CD4-positive, alpha-beta memory T cell (primary cell): Measurements from ENCODE around the gene ZNF80. TPM values are rescaled to one million over a fixed set of nuclear protein-coding genes. Genes with fewer than 3 reads are reported as not detected.

ENCODE experiments used
- CTCF ChIA-PET: fragments of 350-600 bp; sonication (Branson Sonifier 250); formaldehyde crosslinking; loops from one replicate; lab custom pipeline; 2021; ENCODE audit warnings: inconsistent platforms; ENCODE audit not compliant: partially characterized antibody; lab: Charles Lee
- POLR2A ChIA-PET: fragments of 350-600 bp; sonication (Branson Sonifier 250); formaldehyde crosslinking; loops from one replicate; lab custom pipeline; 2021; ENCODE audit not compliant: partially characterized antibody; lab: Charles Lee
- DNase-seq, 5 donors: peaks; one replicate each; pipeline versions ENCODE4 v3.0.0 to v3.0.0-alpha.2; 2020 to 2022; ENCODE audit warnings: mixed read lengths in 1 of 5
- H3K27ac ChIP-seq: one replicate; pipeline ENCODE4 v1.7.0; 2013; ENCODE audit warnings: low read depth, low read length
- H3K27me3 ChIP-seq: 2 replicates; pipeline ENCODE4 v1.7.0; 2013; ENCODE audit warnings: mild to moderate bottlenecking, low read length, moderate library complexity; ENCODE audit not compliant: insufficient read depth
- H3K36me3 ChIP-seq: 2 replicates; pipeline ENCODE4 v1.7.0; 2013; ENCODE audit warnings: mild to moderate bottlenecking, low read length, moderate library complexity; ENCODE audit not compliant: insufficient read depth
- H3K4me1 ChIP-seq: 2 replicates; pipeline ENCODE4 v1.7.0; 2013; ENCODE audit warnings: mild to moderate bottlenecking, low read length, moderate library complexity; ENCODE audit not compliant: insufficient read depth
- H3K4me3 ChIP-seq, 2 donors: one replicate each; pipeline ENCODE4 v1.7.0; 2013; ENCODE audit warnings: low read length in 2 of 2, mild to moderate bottlenecking in 1 of 2
- H3K9me3 ChIP-seq, 2 donors: one replicate each; pipeline ENCODE4 v1.7.0; 2013; ENCODE audit warnings: low read length in 2 of 2, control low read depth in 1 of 2; ENCODE audit not compliant: control insufficient read depth in 1 of 2
- H3K27ac Mint-ChIP-seq, 7 donors: one replicate each; pipeline ENCODE4 v1.8.0; 2020 to 2021; ENCODE audit warnings: mixed read lengths in 7 of 7, mild to moderate bottlenecking in 6 of 7, inconsistent platforms in 3 of 7, moderate library complexity in 3 of 7
- H3K27me3 Mint-ChIP-seq, 2 donors: one replicate each; pipeline ENCODE4 v1.8.0; 2020 to 2021; ENCODE audit warnings: mixed read lengths in 2 of 2
- H3K36me3 Mint-ChIP-seq, 2 donors: one replicate each; pipeline ENCODE4 v1.8.0; 2020 to 2021; ENCODE audit warnings: mixed read lengths in 2 of 2, inconsistent platforms in 1 of 2, mild to moderate bottlenecking in 1 of 2
- H3K4me1 Mint-ChIP-seq, 4 donors: one replicate each; pipeline ENCODE4 v1.8.0; 2020 to 2021; ENCODE audit warnings: mixed read lengths in 4 of 4, mild to moderate bottlenecking in 1 of 4
- H3K4me3 Mint-ChIP-seq, 8 donors: one replicate each; pipeline ENCODE4 v1.8.0; 2020 to 2021; ENCODE audit warnings: mixed read lengths in 8 of 8, mild to moderate bottlenecking in 7 of 8, moderate library complexity in 6 of 8, inconsistent platforms in 3 of 8
- H3K9me3 Mint-ChIP-seq, 8 donors: one replicate each; pipeline ENCODE4 v1.8.0; 2020 to 2021; ENCODE audit warnings: mixed read lengths in 8 of 8, mild to moderate bottlenecking in 5 of 8, inconsistent platforms in 3 of 8, moderate library complexity in 1 of 8
- intact Hi-C: fragments of 100-400 bp; cut with micrococcal nuclease; formaldehyde crosslinking; loops from one replicate; pipeline ENCODE4 v1.15.1; 2023
- polyA plus RNA-seq, 2 donors: library from polyadenylated mRNA; unstranded; fragments of 300-500 nt; fragmentation: Illumina TruSeq; gene quantifications; one replicate each; pipeline ENCODE4 v1.2.3, GENCODE V29; 2021
- total RNA-seq, 2 experiments: library from RNA; stranded (reverse); gene quantifications; one replicate each; pipeline ENCODE4 v1.2.3, GENCODE V29; 2021

The ZNF80 gene
- total and polyA plus RNA-seq, 4 experiments from 2014 or later, result 0.34 to 1.1 (median 0.85) TPM

DNA sequence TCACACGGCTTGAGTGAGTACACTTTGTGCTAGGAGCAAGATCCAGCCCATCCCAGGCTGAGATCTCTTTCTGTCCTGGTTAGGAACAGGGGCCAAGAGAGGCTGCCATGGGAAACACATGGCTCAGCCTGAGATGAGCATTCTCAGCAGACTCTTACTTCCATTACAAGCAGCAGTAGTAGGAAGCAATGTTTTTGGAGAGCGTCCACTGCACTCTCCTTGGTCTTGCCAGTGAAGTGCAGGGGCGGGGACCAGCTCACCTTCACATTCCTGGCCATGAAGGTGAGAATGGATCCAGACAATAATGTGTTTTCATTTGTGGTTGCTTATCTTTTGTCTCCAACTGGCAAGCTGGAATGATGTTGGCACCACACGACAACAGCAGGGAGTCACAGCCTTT, 24.7 kb downstream of the ZNF80 start:
- peaks cover 0 to 6% of the 10 kb centered on the region in 2 donors for H3K36me3 Mint-ChIP-seq
- DNase-seq, result no peak
- H3K27ac ChIP-seq, result peak overlapping the region; percentile 86
- peaks cover 0 to 12% (median 6%) of the 10 kb centered on the region in 4 donors for H3K4me1 Mint-ChIP-seq
- H3K27ac Mint-ChIP-seq, result peak overlapping the region in 1 of 7 donors; percentile 11
- no peak overlapping the region for H3K4me3 ChIP-seq
- H3K27me3 Mint-ChIP-seq, result no peaks in the 10 kb centered on the region
- no peaks in the 10 kb centered on the region for H3K9me3 Mint-ChIP-seq
- intact Hi-C loops, result loop anchor here (1.0 to 10.0 kb wide), 9 partner anchors 35 to 1572 kb away; partner anchors contain the start of genes CCDC191, DRD3, QTRT2 and ZBTB20
- H3K36me3 ChIP-seq, result no peaks in the 10 kb centered on the region
- H3K27me3 ChIP-seq, result no peaks in the 10 kb centered on the region
- POLR2A ChIA-PET, result interaction anchor here (1.0 to 8.4 kb wide), 17 partner anchors 13 to 1651 kb away, joined by 3 to 309 read pairs (median 15); partner anchors contain the start of genes ATG3, ATP6V1A, NAA50 and SLC35A5
- peaks cover 58% of the 10 kb centered on the region for H3K4me1 ChIP-seq
- no peaks in the 10 kb centered on the region for H3K9me3 ChIP-seq
- H3K4me3 Mint-ChIP-seq, result peak overlapping the region in 1 of 8 donors; percentile 18
- CTCF ChIA-PET, result interaction anchor here (1.0 to 7.4 kb wide), 13 partner anchors 11 to 208 kb away, joined by 3 to 138 read pairs (median 20); partner anchors contain the start of genes TIGIT and ZNF80

DNA sequence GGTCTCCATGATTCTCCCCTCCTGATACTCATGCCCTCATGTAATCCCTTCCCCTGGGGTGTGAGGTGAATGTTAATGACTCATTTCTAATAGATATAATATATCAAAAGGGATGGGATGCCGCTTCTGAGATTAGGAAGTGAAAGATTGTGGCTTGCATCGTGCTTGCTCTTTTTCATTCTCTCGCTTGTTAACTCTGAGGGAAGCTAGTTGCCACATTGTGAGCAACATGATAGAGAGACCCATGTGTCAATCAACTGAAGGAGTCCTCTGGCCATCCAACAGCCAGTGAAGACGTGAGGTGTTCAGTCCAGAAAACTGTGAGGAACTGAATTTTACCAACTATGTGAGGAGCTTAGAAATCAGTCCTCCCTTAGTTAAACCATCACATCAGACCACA, 29.6 kb downstream of the ZNF80 start:
- Mint-ChIP-seq H3K27ac (no peak overlapping the region), H3K9me3 (no peaks in the 10 kb centered on the region), H3K36me3 (no peaks in the 10 kb centered on the region), H3K27me3 (no peaks in the 10 kb centered on the region), H3K4me1 (peaks cover 0 to 4% (median 2%) of the 10 kb centered on the region in 4 donors), H3K4me3 (no peak overlapping the region)
- intact Hi-C loops, result no loop called here
- H3K9me3 ChIP-seq, result no peaks in the 10 kb centered on the region
- H3K4me3 ChIP-seq, result no peak overlapping the region
- ChIA-PET POLR2A (no interaction called here), CTCF (interaction anchor here (1.1 kb wide), 1 partner anchor 88 kb away, joined by 3 read pairs; no protein-coding TSS in a partner anchor)
- no peaks in the 10 kb centered on the region for H3K36me3 ChIP-seq
- no peaks in the 10 kb centered on the region for H3K27me3 ChIP-seq
- peaks cover 11% of the 10 kb centered on the region for H3K4me1 ChIP-seq
- DNase-seq, result no peak
- no peak overlapping the region for H3K27ac ChIP-seq

DNA sequence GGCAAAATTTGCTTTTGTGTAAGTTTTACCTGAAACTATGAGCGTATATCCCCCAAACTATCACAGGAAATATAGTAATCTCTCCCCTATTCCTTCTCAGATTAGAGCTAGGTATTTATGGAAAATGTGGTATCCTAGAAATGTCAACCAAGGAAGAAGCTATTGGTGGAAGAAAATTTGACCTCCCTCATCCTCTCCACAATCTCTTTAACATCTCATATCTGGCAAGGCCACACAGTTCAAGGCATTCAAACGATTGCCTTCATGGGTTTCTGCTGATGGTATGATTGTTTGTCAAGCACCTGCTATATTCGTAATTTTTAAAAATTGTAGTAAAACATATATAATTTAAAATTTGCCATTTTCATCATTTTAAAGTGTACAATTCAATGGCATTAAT, 31.0 kb downstream of the ZNF80 start:
- CTCF ChIA-PET, result interaction anchor here (1.0 to 1.4 kb wide), 4 partner anchors 16 to 84 kb away, joined by 3 to 5 read pairs (median 3); no protein-coding TSS in a partner anchor
- DNase-seq, result no peak
- Histone ChIP-seq H3K9me3 (no peaks in the 10 kb centered on the region), H3K27ac (no peak overlapping the region), H3K36me3 (no peaks in the 10 kb centered on the region), H3K4me1 (no peaks in the 10 kb centered on the region), H3K4me3 (no peak overlapping the region), H3K27me3 (no peaks in the 10 kb centered on the region)
- intact Hi-C loops, result no loop called here
- POLR2A ChIA-PET, result interaction anchor here (1.1 kb wide), 1 partner anchor 101 kb away, joined by 3 read pairs; no protein-coding TSS in a partner anchor
- Mint-ChIP-seq H3K36me3 (no peaks in the 10 kb centered on the region), H3K4me1 (peaks cover 0 to 2% (median 0%) of the 10 kb centered on the region in 4 donors), H3K27ac (no peak overlapping the region), H3K4me3 (no peak overlapping the region), H3K27me3 (no peaks in the 10 kb centered on the region), H3K9me3 (no peaks in the 10 kb centered on the region)

DNA sequence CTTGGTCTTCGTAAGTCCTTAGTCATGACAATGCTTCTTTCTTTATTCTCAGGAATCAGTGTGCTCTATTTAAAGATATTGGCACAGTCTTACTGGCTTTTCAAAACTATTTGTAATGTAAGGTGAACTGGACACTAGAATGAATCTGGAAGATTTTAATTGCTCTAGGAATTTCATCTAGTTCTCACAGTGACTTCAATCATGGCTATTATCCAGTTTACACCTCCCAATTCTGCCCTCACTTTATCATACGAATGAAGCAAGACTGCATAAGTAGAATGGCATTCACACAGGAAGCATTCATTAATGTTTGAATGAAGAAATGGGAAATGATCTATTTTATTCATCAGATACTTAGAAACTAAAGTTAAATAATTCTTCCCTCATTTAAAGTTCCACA, 31.8 kb downstream of the ZNF80 start:
- no peaks in the 10 kb centered on the region for H3K27me3 ChIP-seq
- no peak for DNase-seq
- intact Hi-C loops, result no loop called here
- H3K9me3 ChIP-seq, result no peaks in the 10 kb centered on the region
- Mint-ChIP-seq H3K27me3 (no peaks in the 10 kb centered on the region), H3K36me3 (no peaks in the 10 kb centered on the region), H3K9me3 (no peaks in the 10 kb centered on the region), H3K4me3 (no peak overlapping the region), H3K4me1 (peaks cover 0 to 2% (median 0%) of the 10 kb centered on the region in 4 donors), H3K27ac (no peak overlapping the region)
- no peaks in the 10 kb centered on the region for H3K36me3 ChIP-seq
- ChIA-PET CTCF (interaction anchor here (0.8 to 1.6 kb wide), 5 partner anchors 17 to 91 kb away, joined by 3 to 5 read pairs (median 3); no protein-coding TSS in a partner anchor), POLR2A (interaction anchor here (1.1 to 1.3 kb wide), 2 partner anchors 102 to 959 kb away, joined by 3 read pairs; no protein-coding TSS in a partner anchor)
- no peaks in the 10 kb centered on the region for H3K4me1 ChIP-seq
- no peak overlapping the region for H3K4me3 ChIP-seq
- no peak overlapping the region for H3K27ac ChIP-seq

DNA sequence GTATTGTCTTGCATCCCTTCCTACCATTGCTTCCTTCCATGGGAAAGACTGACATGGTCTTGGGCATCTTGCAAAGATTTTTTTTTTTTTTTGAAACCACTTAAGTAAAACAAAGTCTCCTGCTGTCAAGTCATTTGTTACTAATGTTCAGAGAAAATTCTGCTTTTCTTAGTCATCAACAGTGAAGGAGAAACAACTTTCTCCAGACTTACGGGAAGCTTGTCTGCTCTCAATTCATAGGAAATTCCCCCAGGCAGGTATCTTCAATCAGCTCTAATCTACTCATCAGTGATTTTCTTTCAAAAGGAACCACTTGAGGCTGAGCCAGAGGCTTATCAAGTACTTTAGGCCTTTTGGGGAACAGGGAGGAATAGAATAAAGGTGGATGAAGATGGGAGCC, 42.6 kb downstream of the ZNF80 start:
- H3K27ac ChIP-seq, result no peak overlapping the region
- no peaks in the 10 kb centered on the region for H3K9me3 ChIP-seq
- ChIA-PET CTCF (no interaction called here), POLR2A (interaction anchor here (1.3 kb wide), 1 partner anchor 20 kb away, joined by 3 read pairs; no protein-coding TSS in a partner anchor)
- H3K4me1 ChIP-seq, result no peaks in the 10 kb centered on the region
- H3K27me3 Mint-ChIP-seq, result no peaks in the 10 kb centered on the region
- H3K36me3 Mint-ChIP-seq, result no peaks in the 10 kb centered on the region
- H3K4me1 Mint-ChIP-seq, result no peaks in the 10 kb centered on the region
- intact Hi-C loops, result no loop called here
- no peaks in the 10 kb centered on the region for H3K9me3 Mint-ChIP-seq
- no peak for DNase-seq
- H3K4me3 ChIP-seq, result no peak overlapping the region
- H3K36me3 ChIP-seq, result no peaks in the 10 kb centered on the region
- no peak overlapping the region for H3K27ac Mint-ChIP-seq
- no peaks in the 10 kb centered on the region for H3K27me3 ChIP-seq
- no peak overlapping the region for H3K4me3 Mint-ChIP-seq

DNA sequence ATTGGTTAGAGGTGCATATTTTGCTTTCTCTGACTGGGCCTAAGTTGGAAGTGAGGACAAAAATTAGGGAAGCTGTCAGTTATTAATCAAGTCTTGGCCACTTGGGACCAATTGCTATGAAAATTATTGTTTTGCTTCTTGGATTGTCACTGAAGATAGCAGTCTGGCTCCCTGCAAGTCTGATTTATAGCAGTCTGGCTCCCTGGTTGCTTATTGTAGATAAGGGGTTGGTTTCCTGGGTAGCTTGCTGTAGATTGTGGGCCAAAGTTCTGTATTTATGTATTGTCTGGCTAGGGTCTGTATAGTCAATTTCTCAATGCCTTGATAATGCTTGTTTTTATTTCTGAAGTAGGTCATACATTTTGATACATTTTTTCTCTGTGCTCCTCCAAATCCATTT, 45.2 kb downstream of the ZNF80 start:
- CTCF ChIA-PET, result interaction anchor here (0.7 to 1.3 kb wide), 2 partner anchors 58 to 447 kb away, joined by 3 read pairs; no protein-coding TSS in a partner anchor
- H3K4me1 Mint-ChIP-seq, result no peaks in the 10 kb centered on the region
- POLR2A ChIA-PET, result no interaction called here
- H3K27me3 Mint-ChIP-seq, result no peaks in the 10 kb centered on the region
- intact Hi-C loops, result no loop called here
- H3K9me3 Mint-ChIP-seq, result no peaks in the 10 kb centered on the region
- H3K36me3 Mint-ChIP-seq, result no peaks in the 10 kb centered on the region
- DNase-seq, result no peak
- Histone ChIP-seq H3K9me3 (no peaks in the 10 kb centered on the region), H3K27ac (no peak overlapping the region), H3K27me3 (no peaks in the 10 kb centered on the region), H3K36me3 (no peaks in the 10 kb centered on the region), H3K4me1 (no peaks in the 10 kb centered on the region), H3K4me3 (no peak overlapping the region)
- H3K4me3 Mint-ChIP-seq, result no peak overlapping the region
- H3K27ac Mint-ChIP-seq, result no peak overlapping the region

DNA sequence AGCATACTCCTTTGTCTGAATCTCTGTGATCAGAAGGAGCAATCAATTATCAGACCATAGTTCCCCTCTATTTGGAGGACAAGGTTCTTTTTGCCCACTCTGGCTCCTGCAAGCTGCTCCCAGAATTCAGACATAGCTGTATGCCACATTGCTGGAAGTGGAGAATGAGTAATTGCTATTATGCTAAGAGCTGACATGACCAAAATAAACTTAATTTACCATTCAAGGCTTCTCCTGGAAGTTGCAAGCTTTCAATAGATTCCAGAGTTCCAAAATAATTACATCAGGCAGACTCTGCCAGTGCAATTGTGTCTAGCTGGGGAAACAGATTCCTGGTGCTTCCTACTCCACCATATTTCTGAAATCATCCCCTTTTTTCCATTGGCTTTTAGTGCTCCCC, 50.9 kb downstream of the ZNF80 start:
- H3K4me1 ChIP-seq, result no peaks in the 10 kb centered on the region
- CTCF ChIA-PET, result interaction anchor here (1.0 kb wide), 1 partner anchor 27 kb away, joined by 3 read pairs; no protein-coding TSS in a partner anchor
- no peak for DNase-seq
- no peaks in the 10 kb centered on the region for H3K36me3 ChIP-seq
- H3K9me3 ChIP-seq, result no peaks in the 10 kb centered on the region
- H3K27me3 Mint-ChIP-seq, result no peaks in the 10 kb centered on the region
- intact Hi-C loops, result no loop called here
- POLR2A ChIA-PET, result no interaction called here
- H3K4me3 Mint-ChIP-seq, result no peak overlapping the region
- no peak overlapping the region for H3K27ac ChIP-seq
- no peak overlapping the region for H3K4me3 ChIP-seq
- no peaks in the 10 kb centered on the region for H3K36me3 Mint-ChIP-seq
- peaks cover 0 to 2% (median under 1%) of the 10 kb centered on the region in 4 donors for H3K4me1 Mint-ChIP-seq
- H3K27ac Mint-ChIP-seq, result no peak overlapping the region
- H3K9me3 Mint-ChIP-seq, result peaks cover 0 to 19% (median 9%) of the 10 kb centered on the region in 8 donors
- H3K27me3 ChIP-seq, result no peaks in the 10 kb centered on the region
